Measurements from ENCODE around the gene GJD3.

DNA sequence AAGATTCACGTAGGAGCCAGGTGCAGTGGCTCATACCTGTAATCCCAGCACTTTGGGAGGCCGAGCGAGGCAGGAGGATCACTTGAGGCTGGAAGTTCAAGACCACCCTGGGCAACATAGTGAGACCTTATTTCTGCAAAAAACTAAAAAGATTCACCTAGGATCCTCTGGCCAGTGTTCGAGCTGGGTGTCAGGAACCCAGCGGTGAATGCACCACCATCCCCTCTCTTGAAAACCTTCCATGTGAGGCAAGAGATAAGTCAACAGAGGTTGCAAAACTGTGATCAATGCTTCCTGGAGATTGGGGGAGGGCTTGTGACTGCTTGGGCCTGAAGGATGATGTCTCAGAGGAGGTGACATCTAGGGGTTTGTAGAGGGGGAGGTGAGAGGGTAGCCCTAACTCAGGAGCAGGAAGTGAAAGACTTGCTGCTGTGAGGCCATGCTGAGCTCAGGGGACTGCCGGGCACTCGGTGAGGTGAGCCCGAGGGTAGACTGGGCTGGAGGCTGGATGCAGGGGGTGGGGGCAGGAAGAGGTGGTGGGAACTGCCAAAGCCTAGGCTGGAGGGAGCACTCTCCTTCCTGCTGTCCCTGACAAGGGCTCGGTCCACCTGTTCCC lies 11.7 kb downstream of the GJD3 start:
- TF ChIP-seq, protein P1, sequence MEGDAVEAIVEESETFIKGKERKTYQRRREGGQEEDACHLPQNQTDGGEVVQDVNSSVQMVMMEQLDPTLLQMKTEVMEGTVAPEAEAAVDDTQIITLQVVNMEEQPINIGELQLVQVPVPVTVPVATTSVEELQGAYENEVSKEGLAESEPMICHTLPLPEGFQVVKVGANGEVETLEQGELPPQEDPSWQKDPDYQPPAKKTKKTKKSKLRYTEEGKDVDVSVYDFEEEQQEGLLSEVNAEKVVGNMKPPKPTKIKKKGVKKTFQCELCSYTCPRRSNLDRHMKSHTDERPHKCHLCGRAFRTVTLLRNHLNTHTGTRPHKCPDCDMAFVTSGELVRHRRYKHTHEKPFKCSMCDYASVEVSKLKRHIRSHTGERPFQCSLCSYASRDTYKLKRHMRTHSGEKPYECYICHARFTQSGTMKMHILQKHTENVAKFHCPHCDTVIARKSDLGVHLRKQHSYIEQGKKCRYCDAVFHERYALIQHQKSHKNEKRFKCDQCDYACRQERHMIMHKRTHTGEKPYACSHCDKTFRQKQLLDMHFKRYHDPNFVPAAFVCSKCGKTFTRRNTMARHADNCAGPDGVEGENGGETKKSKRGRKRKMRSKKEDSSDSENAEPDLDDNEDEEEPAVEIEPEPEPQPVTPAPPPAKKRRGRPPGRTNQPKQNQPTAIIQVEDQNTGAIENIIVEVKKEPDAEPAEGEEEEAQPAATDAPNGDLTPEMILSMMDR (IDR thresholded peaks at IDR 0.05) = no peak
- TF ChIP-seq POLR2AphosphoS5 (IDR thresholded peaks at IDR 0.05) (no peak), POLR2A (IDR thresholded peaks at IDR 0.05) (no peak), EP300 (IDR thresholded peaks at IDR 0.05) (no peak)

Measured in suprapubic skin (tissue), 4 donors.